ENCODE results near the gene FBXO2. TPM values are rescaled to one million over a fixed set of nuclear protein-coding genes. Genes with fewer than 3 reads are reported as not detected.

FBXO2 gene
- total and polyA plus RNA-seq, 2 of the 4 experiments (the other 2 are of a cell fraction), result 0.36 to 1.7 TPM

- Histone ChIP-seq H3K27me3 (ENCODE audit: control insufficient read depth, insufficient read depth, low read length) (peaks cover 71% of the 10 kb centered on the region), H3K56ac (ENCODE audit: extremely low read depth, insufficient read depth, low read length) (no peak overlapping the region), H3K79me1 (ENCODE audit: low read depth in 1 of 2, low read length in 2 of 2) (no peaks in the 10 kb centered on the region), H2BK15ac (ENCODE audit: low read depth, low read length) (no peak overlapping the region), H3K4me1 (ENCODE audit: control insufficient read depth, insufficient read depth, low read length) (no peaks in the 10 kb centered on the region; the same call in 1 of the 2 replicates), H3K9me3 (ENCODE audit: control insufficient read depth, insufficient read depth, low read length) (no peaks in the 10 kb centered on the region), H2BK5ac (ENCODE audit: low read depth, low read length, poor library complexity, severe bottlenecking) (peak overlapping the region; percentile 58), H3K9ac (ENCODE audit: low read depth, low read length) (no peak overlapping the region), H2AK5ac (ENCODE audit: low read depth, low read length) (no peak overlapping the region), H2BK120ac (ENCODE audit: low read depth, low read length) (no peak overlapping the region), H4K8ac (ENCODE audit: low read depth in 2 of 2, low read length in 2 of 2) (no peak overlapping the region), H3K4me2 (ENCODE audit: low read depth, low read length) (no peak overlapping the region), H4K5ac (ENCODE audit: low read depth, low read length) (no peak overlapping the region), H3K4ac (ENCODE audit: low read depth, low read length) (no peak overlapping the region), H3K27ac (ENCODE audit: insufficient read depth, low read length) (no peak overlapping the region), H4K20me1 (ENCODE audit: insufficient read depth, low read length) (no peaks in the 10 kb centered on the region), H2BK20ac (ENCODE audit: low read depth, low read length) (no peak overlapping the region), H3K18ac (ENCODE audit: low read depth, low read length) (no peak overlapping the region), H3K9me1 (ENCODE audit: insufficient read depth, low read length) (peaks cover 4% of the 10 kb centered on the region), H2AFZ (replicated peaks; ENCODE audit: low read length, poor library complexity) (peak overlapping the region; percentile 73), H4K91ac (ENCODE audit: insufficient read depth, low read depth, low read length) (no peak overlapping the region), H2AK9ac (replicated peaks; ENCODE audit: low read depth, low read length, poor library complexity) (no peak overlapping the region), H3K36me3 (ENCODE audit: control insufficient read depth, insufficient read depth, low read length) (no peaks in the 10 kb centered on the region), H3K23ac (ENCODE audit: low read depth, low read length) (peak overlapping the region; percentile 38; the same call in 1 of the 2 replicates), H3K14ac (replicated peaks; ENCODE audit: low read depth, low read length) (no peak overlapping the region), H3K4me3 (ENCODE audit: insufficient read depth, low read depth, low read length) (no peak overlapping the region)
- BruUV-seq (replicated peaks), result no TSS peak
- dilution Hi-C loops (cut with HindIII; ENCODE audit: low sequenced_read_pairs, unreplicated experiment), result no loop called here
- WGBS, 2 experiments (ENCODE audit: extremely low coverage in 2 of 2, insufficient read length in 1 of 2), result 83 to 100% methylated on average over 2 to 12 of the region's 15 CpGs
- no peak for ATAC-seq (ENCODE audit: low read depth)
- ChIA-PET POLR2A (ENCODE audit: unreplicated experiment) (no interaction called here), CTCF (no interaction called here)
- in situ Hi-C loops (cut with MboI; ENCODE audit: low sequenced_read_pairs), result no loop called here
- no peak for DNase-seq
- intact Hi-C loops (cut with micrococcal nuclease), result no loop called here
- no peak for TF ChIP-seq CHD1 (IDR thresholded peaks at IDR 0.05; ENCODE audit: low read depth, low read length)
- TF ChIP-seq USF2 (IDR thresholded peaks at IDR 0.05; ENCODE audit: low read depth, low read length), result no peak
- no peak for TF ChIP-seq CEBPB (IDR thresholded peaks at IDR 0.05; ENCODE audit: low read depth, low read length)
- no peak for TF ChIP-seq SMC3 (IDR thresholded peaks at IDR 0.05; ENCODE audit: low read depth, low read length)
- no peak for TF ChIP-seq CTCF (conservative IDR thresholded peaks at IDR 0.05; ENCODE audit: low read depth, low read length)
- TF ChIP-seq BHLHE40 (IDR thresholded peaks at IDR 0.05; ENCODE audit: low read depth, low read length), result no peak
- TF ChIP-seq MXI1 (IDR thresholded peaks at IDR 0.05; ENCODE audit: borderline replicate concordance, low read depth, low read length), result no peak
- no peak for TF ChIP-seq NFE2L2 (IDR thresholded peaks at IDR 0.05; ENCODE audit: low read depth, low read length)
- TF ChIP-seq POLR2A (IDR thresholded peaks at IDR 0.05; ENCODE audit: low read depth, low read length), result no peak
- no peak for TF ChIP-seq MAFK (IDR thresholded peaks at IDR 0.05; ENCODE audit: low read depth, low read length)
- TF ChIP-seq ELK1 (IDR thresholded peaks at IDR 0.05; ENCODE audit: borderline replicate concordance, low read depth, low read length), result no peak
- TF ChIP-seq RCOR1 (IDR thresholded peaks at IDR 0.05; ENCODE audit: insufficient replicate concordance, low read length), result no peak
- no peak for TF ChIP-seq FOS (IDR thresholded peaks at IDR 0.05; ENCODE audit: low read depth, low read length)
- no peak for TF ChIP-seq RFX5 (IDR thresholded peaks at IDR 0.05; ENCODE audit: low read depth, low read length)
- TF ChIP-seq MAZ (IDR thresholded peaks at IDR 0.05; ENCODE audit: borderline replicate concordance, low read depth, low read length), result no peak
These were observed 48.0 kb upstream of the FBXO2 start for GRCh38 chr1:11701981-11702803.

Measured in IMR-90 (cell line).